ENCODE measurements around the gene RAF1. TPM values are rescaled to one million over a fixed set of nuclear protein-coding genes. Genes with fewer than 3 reads are reported as not detected.

RAF1 gene
- total and polyA plus RNA-seq, 2 of the 13 experiments (the other 11 are each of a cell fraction or from before 2014, with no cell fraction given), result 72.2 to 91.4 TPM

DNA sequence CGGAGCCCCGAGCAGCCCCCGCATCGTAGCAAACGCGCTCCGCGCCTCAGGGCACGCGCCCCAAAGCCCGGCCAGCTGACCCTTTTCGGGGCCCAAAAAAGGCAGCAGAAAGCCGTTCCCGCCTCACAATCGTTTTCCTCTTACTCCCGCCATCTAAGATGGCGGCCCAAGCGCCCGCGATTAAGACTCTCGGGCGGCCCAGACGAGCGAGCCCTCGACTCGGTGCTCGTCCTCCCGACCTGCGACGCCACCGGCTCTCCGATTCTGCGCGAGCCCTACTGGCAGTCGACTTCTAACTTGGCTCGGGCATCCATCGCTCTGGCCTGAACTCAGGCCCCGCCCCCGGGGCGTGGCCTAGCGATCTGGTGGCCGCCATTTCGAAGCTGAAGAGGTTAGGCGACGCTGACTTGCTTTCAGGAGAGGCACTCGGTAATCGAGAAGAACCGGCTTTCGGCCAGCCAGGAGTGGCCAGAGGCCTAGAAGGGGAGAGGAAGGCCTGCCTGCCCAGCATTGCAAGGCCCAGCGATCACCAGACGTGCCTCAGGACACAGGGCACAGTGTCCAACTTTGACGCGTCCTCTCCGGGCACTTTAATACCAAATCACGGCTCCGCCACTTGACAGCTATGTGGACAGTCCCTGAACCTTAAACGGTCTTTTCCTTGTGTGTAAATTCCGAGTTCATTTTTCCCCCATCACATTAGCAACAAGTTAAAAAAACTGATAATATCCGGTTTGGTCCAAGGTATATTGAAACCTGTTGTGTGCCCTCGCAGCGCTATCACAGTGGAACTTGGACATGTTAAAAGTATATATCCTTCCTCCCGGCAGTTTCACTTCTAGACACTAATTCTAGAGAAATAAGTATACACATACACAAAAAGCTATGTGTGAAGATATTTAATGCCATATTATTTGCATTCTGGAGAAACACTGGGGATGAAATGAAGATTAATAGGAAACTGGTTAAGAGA lies at the start of gene RAF1 (continued):
- TF ChIP-seq ARHGAP35 (CRISPR knock-in tag; IDR thresholded peaks at IDR 0.05; ENCODE audit: borderline replicate concordance) (no peak), CREM (IDR thresholded peaks at IDR 0.05) (peak; percentile 64), CREM (CRISPR knock-in tag; IDR thresholded peaks at IDR 0.05) (no peak), ZC3H13 (CRISPR knock-in tag; IDR thresholded peaks at IDR 0.05) (no peak), RAD21 (CRISPR knock-in tag; IDR thresholded peaks at IDR 0.05) (0 out of 2 replicates have a peak, but pooled peaks have one; percentile 9), KAT7 (CRISPR knock-in tag; IDR thresholded peaks at IDR 0.05; ENCODE audit: borderline replicate concordance) (peak; percentile 88), ZNF839 (CRISPR knock-in tag; IDR thresholded peaks at IDR 0.05; ENCODE audit: borderline replicate concordance) (no peak), SOX13 (IDR thresholded peaks at IDR 0.05) (no peak), SOX13 (CRISPR knock-in tag; conservative IDR thresholded peaks at IDR 0.05 in 1 of 2, IDR thresholded peaks at IDR 0.05 in 1 of 2) (no peak), NFKBIZ (CRISPR knock-in tag; IDR thresholded peaks at IDR 0.05) (peak; percentile 76; the same call in 1 of the 2 replicates), ZNF780A (CRISPR knock-in tag; IDR thresholded peaks at IDR 0.05) (no peak), ONECUT2 (CRISPR knock-in tag; IDR thresholded peaks at IDR 0.05) (no peak), ZNF382 (CRISPR knock-in tag; IDR thresholded peaks at IDR 0.05; ENCODE audit: borderline replicate concordance) (no peak)
- TF ChIP-seq, protein P1, sequence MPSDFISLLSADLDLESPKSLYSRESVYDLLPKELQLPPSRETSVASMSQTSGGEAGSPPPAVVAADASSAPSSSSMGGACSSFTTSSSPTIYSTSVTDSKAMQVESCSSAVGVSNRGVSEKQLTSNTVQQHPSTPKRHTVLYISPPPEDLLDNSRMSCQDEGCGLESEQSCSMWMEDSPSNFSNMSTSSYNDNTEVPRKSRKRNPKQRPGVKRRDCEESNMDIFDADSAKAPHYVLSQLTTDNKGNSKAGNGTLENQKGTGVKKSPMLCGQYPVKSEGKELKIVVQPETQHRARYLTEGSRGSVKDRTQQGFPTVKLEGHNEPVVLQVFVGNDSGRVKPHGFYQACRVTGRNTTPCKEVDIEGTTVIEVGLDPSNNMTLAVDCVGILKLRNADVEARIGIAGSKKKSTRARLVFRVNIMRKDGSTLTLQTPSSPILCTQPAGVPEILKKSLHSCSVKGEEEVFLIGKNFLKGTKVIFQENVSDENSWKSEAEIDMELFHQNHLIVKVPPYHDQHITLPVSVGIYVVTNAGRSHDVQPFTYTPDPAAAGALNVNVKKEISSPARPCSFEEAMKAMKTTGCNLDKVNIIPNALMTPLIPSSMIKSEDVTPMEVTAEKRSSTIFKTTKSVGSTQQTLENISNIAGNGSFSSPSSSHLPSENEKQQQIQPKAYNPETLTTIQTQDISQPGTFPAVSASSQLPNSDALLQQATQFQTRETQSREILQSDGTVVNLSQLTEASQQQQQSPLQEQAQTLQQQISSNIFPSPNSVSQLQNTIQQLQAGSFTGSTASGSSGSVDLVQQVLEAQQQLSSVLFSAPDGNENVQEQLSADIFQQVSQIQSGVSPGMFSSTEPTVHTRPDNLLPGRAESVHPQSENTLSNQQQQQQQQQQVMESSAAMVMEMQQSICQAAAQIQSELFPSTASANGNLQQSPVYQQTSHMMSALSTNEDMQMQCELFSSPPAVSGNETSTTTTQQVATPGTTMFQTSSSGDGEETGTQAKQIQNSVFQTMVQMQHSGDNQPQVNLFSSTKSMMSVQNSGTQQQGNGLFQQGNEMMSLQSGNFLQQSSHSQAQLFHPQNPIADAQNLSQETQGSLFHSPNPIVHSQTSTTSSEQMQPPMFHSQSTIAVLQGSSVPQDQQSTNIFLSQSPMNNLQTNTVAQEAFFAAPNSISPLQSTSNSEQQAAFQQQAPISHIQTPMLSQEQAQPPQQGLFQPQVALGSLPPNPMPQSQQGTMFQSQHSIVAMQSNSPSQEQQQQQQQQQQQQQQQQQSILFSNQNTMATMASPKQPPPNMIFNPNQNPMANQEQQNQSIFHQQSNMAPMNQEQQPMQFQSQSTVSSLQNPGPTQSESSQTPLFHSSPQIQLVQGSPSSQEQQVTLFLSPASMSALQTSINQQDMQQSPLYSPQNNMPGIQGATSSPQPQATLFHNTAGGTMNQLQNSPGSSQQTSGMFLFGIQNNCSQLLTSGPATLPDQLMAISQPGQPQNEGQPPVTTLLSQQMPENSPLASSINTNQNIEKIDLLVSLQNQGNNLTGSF (CRISPR knock-in tag; IDR thresholded peaks at IDR 0.05), result no peak
- TF ChIP-seq, protein P2, sequence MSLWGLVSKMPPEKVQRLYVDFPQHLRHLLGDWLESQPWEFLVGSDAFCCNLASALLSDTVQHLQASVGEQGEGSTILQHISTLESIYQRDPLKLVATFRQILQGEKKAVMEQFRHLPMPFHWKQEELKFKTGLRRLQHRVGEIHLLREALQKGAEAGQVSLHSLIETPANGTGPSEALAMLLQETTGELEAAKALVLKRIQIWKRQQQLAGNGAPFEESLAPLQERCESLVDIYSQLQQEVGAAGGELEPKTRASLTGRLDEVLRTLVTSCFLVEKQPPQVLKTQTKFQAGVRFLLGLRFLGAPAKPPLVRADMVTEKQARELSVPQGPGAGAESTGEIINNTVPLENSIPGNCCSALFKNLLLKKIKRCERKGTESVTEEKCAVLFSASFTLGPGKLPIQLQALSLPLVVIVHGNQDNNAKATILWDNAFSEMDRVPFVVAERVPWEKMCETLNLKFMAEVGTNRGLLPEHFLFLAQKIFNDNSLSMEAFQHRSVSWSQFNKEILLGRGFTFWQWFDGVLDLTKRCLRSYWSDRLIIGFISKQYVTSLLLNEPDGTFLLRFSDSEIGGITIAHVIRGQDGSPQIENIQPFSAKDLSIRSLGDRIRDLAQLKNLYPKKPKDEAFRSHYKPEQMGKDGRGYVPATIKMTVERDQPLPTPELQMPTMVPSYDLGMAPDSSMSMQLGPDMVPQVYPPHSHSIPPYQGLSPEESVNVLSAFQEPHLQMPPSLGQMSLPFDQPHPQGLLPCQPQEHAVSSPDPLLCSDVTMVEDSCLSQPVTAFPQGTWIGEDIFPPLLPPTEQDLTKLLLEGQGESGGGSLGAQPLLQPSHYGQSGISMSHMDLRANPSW (CRISPR knock-in tag; IDR thresholded peaks at IDR 0.05; ENCODE audit: borderline replicate concordance), result peak; percentile 95; the same call in 1 of the 2 replicates
- TF ChIP-seq, protein P3, sequence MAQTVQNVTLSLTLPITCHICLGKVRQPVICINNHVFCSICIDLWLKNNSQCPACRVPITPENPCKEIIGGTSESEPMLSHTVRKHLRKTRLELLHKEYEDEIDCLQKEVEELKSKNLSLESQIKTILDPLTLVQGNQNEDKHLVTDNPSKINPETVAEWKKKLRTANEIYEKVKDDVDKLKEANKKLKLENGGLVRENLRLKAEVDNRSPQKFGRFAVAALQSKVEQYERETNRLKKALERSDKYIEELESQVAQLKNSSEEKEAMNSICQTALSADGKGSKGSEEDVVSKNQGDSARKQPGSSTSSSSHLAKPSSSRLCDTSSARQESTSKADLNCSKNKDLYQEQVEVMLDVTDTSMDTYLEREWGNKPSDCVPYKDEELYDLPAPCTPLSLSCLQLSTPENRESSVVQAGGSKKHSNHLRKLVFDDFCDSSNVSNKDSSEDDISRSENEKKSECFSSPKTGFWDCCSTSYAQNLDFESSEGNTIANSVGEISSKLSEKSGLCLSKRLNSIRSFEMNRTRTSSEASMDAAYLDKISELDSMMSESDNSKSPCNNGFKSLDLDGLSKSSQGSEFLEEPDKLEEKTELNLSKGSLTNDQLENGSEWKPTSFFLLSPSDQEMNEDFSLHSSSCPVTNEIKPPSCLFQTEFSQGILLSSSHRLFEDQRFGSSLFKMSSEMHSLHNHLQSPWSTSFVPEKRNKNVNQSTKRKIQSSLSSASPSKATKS (CRISPR knock-in tag; IDR thresholded peaks at IDR 0.05), result peak; percentile 81; the same call in 1 of the 2 replicates
